Ramos (cell line): ENCODE measurements around the gene TTC6.

Experiments
- in situ Hi-C: fragments of 300-500 bp; cut with MboI; formaldehyde crosslinking; loops from one replicate; pipeline ENCODE4 v1.14.3; 2022; ENCODE audit warnings: low sequenced_read_pairs; ENCODE audit not compliant: unreplicated experiment

TTC6 gene

DNA sequence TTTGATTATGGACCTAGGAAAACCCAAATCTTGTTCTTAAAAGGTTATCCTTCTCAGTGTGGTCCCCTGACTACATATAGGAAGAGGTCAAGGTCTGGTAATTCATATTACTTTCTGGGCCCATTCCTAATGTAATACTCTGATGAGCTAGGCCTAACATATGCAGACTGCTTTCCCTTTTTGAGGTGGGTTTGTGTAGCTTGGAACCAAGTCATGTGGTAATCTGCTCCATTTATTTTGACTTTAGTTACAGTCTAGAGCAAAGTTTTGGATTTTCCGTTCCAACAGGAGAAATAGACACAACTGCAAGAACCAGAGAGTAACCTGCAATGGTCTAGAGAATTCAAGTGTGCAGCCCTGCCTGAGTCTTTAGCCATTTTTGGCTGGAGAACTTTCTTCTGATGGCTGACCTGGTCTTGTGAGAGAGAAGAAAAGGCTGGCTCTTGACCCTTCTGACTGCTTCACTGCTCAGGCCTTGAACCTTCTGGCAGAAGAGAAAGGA is 22.5 kb downstream of the TTC6 start:
- in situ Hi-C loops = no loop called here

DNA sequence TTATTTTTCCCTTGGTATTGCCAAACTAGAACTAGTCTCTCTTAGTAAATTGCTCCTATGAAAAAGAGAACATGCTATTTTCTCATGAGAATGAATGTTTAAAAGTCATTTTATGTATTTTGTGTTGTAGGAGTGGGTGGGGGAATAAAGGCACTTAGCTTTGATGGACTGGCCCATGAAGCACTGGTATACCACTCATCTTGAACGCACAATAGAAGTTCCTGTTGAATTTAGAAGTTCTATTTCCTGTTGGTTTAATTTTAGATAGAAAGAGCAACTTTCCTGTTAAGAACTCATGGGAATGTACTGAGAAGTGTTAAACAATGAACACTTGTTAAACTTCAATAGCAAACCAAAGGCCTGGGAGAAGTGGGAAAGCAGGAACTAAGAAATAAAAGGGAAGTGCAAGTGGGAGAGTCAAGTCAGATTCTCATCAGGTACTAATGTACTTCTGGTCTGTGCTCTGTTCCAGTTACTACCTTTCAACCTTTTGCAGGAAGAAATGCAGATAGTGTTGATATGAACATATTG is 23.1 kb downstream of the TTC6 start:
- in situ Hi-C loops = no loop called here

GRCh38 chr14:37620856-37621255 is 25.4 kb downstream of the TTC6 start:
- in situ Hi-C loops = no loop called here

DNA sequence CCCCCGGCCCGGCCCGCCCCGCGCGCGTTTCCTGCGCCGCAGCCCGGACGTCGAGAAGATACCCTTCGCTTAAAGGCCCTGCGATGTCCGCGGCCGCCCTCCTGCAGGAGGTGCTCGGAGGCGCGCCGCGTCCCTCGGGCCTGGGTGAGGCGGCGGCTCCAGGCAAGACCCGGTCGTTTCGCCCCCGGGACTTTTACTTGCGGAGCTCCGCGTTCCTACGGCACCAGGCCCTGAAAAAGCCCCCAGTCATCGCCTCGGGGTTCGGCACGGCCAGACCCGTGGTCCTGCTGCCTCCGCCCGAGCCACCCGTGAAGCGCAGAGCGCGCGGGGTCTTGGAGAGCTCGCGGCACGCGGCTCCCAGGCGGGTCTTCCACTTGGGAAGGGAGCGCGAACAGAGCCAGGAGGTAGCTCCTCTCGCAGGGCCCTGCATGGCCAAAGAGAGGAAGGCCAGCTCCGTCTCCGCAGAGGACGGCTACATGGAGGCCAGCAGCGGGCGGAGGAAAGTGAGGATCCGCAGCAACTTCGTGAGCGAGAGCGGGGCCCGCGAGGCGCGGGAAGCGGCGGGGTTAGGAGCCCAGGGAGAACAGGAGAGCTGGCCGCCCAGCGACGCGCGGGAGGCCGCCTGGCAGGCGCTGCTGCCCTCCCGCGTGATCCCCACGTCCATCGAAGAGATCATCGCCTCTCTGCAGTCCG is 26.9 kb downstream of the TTC6 start:
- in situ Hi-C loops = no loop called here

DNA sequence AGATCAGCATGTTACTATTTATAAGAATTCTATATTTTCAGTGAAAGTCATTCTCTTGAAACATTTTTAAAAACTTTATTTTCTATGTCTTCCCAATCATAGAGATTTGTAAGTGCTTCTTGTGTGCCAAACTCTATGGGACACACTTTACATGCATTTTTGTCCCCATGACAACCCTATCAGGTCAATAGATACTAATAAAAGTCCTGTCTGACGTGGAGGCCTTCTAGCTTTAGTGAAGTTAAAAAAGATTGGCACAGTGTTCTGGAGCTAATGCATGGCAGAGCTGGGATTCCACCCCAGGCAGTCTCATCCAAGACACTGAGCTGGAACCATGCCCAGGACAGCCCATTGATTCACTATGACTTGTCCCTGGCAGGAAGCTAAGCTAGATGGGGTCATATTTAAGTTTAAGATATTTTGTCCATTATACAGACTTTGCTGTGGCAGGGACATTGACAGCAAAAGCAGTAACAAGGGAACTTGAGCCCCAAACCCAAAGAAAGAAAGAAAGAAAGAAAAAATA is 28.1 kb downstream of the TTC6 start:
- in situ Hi-C loops = no loop called here

- in situ Hi-C loops = no loop called here
These were observed 28.5 kb downstream of the TTC6 start for GRCh38 chr14:37623971-37624370.

DNA sequence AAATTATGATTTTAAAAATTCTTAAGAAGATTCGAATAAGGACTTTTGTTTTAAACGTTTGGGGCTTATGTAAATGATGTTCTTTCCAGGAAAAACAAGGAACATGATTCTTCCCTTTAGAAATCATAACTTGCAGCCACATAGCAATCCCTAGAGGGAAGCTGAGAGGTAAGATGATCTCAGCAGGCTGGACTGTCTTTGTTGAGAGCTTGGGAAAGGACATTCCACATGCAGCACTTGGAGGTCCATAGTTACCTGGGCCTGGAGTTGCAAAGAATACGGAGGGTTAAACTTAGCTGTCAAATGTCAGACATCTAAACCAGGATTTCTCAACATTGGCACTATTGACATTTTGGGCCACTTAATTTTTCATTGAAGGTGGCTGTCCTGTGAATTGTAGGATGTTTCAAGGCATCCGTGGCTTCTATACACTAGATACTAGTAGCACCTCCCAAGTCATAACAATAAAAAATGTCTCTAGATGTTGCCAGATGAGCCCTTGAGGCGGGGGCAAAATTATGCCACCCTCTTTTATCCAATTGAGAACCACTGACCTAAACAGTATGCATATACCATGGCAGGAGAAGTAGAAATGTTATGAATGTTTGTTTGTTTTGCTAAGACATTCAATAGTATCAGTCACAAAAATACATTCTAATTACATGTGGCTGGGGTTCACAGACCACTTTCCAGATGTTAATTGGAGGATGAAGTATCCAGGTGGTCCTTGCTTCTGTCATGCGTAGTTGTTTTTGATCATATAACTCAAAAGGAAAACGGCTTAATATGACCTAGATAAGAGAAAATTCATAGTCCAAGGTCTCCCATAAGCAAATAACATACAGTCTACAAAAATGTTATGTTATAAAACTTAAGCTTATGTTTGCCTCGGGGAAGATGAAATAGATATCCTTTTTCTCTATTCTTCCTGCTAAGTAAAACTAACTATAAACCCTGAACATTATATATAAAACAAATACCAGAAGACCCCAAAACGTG is 30.5 kb downstream of the TTC6 start:
- in situ Hi-C loops = no loop called here

DNA sequence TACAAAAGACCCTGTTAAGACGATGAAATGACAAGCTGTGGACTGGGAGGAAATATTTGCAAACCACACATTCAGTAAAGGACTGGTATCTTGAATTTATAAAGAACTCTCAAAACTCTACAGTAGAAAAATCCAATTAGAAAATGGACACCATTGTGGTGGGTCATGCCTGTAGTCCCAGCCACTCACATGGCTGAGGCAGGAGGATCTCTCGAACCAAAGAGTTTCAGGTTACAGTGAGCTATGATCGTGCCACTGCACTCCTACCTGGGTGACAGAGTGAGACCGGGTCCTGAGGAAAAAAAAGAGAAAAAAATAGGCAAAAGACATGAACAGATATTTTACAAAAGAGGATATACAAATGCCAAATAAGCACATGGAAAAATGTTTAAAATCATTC is 41.9 kb downstream of the TTC6 start:
- in situ Hi-C loops = no loop called here

DNA sequence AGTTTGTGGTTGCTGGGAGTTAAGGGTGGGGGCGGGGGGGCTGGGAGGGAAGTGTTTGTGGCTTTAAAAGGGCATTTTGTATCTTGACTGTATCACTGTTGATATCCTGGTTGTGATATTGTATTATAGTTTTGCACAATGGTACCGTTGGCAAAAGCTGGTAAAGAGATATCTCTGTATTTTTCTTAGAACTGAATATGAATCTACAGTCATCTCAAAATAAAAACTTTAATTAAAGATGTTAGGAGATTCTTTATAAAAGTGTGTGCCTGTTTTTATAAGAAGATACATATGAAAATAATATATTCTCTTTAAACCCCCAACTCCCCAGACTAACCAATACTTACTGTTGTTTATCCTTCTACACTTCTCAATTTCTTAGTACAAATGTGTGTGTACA is 43.2 kb downstream of the TTC6 start:
- in situ Hi-C loops = no loop called here

DNA sequence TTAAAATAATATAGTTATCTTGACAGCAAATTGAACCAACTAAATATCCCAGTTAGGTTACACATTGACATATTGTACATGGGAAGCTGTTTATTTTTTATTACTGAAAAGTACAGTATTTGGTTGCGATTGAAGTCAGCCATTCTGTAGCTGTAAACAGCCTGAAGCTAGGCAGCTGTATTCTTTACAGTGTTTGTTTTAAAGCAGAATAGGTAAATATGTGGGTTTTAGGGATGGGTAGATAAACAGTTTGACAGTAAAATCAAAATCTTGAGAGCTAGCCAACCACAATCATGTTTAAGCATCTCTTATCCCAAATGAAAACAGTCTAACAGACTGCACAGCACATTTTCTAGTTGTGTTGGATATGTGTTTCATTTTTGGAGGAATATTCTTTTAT is 45.7 kb downstream of the TTC6 start:
- in situ Hi-C loops = no loop called here

DNA sequence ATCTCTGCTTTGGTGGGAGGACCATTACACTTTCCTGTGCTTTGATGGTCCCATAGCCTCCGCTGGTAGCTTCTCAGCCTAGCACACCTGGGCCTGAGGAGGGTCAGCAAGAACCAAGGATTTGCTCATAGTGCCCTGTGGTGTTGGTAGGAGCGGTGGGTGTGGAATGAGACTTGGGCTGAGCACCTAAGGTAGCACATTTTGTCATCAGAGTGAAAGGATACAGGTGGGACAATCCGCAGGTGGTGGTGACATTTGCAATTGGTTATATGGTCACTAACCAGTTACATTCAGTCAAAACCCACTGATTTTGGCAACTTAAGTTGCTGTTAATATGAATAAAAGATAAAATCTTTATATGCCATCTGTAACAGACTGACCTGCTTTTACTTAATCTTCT is 46.7 kb downstream of the TTC6 start:
- in situ Hi-C loops = no loop called here

DNA sequence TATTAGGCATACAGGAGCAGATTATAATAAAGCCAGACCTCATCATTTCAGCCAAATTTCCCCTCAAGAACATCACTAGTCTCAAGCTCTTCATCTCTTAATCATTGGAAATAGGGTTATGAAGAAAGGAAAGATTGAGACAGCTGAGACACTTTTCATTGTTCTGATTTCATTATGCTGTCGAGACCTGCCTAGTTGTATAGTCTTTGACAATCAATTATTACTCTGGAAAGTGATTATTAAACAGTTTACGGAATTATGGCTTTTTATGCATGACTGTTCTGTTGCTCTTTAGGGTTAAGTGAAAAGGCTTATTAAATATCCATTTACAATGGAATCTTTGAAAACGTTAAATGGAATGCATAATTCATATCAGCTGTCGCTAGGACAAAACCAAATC is 48.3 kb downstream of the TTC6 start:
- in situ Hi-C loops = no loop called here
